Measurements from ENCODE around the gene CST6. TPM values are rescaled to one million over a fixed set of nuclear protein-coding genes. Genes with fewer than 3 reads are reported as not detected.

CST6 gene
- total and polyA plus RNA-seq, 2 of the 13 experiments (the other 11 are each of a cell fraction or from before 2014, with no cell fraction given) = not detected

DNA sequence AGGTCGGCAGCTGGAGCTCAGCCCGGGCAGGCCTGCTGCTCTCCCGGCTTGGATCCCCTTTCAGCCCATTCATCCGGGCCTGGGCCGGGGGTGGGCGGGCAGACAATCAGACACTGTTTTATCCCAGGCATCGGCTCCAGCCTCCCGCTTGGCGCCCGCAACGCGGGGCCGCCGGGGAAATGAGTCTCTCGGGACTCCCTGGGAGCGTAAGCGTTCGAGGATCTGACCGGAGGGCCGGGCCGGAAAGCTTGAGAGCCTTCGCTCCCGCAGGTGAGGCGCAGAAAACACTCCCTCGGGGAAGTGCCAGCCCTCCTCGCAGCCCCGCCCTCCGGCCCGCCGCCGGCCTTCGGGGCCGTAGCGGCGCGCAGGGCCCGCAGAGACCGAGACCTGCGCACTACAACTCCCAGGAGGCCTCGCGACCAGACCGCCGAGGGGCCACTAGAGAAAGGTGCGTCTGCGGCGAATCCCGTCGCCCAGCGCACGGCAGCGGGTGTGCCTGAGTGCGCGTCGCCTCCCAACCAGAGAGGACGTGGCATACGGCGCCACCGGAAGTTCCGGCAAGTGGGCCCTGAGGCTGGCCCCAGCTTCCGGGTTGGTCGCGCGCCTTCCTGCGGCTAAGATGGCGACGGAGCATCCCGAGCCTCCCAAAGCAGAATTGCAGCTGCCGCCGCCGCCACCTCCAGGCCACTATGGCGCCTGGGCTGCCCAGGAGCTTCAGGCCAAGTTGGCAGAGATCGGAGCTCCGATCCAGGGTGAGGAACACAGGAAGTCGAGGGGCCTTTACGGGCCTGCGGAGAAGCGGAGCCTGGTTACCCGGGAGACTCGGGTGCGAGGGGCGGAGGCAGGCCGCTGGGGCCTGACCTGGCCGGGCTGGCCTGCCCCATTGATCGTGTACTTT lies 40.2 kb downstream of the CST6 start, which contains the start of gene SF3B2 (continued):
- peak; percentile 91 for TF ChIP-seq SP4 (CRISPR knock-in tag; IDR thresholded peaks at IDR 0.05)
- TF ChIP-seq ZNF761 (CRISPR knock-in tag; conservative IDR thresholded peaks at IDR 0.05) = peak; percentile 59; the same call in 1 of the 2 replicates
- peak; percentile 65 for TF ChIP-seq FOXA3 (CRISPR knock-in tag; IDR thresholded peaks at IDR 0.05)
- no peak for TF ChIP-seq ZNF496 (CRISPR knock-in tag; IDR thresholded peaks at IDR 0.05; ENCODE audit: insufficient replicate concordance)
- TF ChIP-seq, protein P1, sequence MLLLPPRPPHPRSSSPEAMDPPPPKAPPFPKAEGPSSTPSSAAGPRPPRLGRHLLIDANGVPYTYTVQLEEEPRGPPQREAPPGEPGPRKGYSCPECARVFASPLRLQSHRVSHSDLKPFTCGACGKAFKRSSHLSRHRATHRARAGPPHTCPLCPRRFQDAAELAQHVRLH (CRISPR knock-in tag; IDR thresholded peaks at IDR 0.05; ENCODE audit: borderline replicate concordance, low read depth) = peak; percentile 78; the same call in 1 of the 2 replicates
- peak; percentile 91 for TF ChIP-seq HDAC1 (CRISPR knock-in tag; IDR thresholded peaks at IDR 0.05)
- 0 out of 2 replicates have a peak, but pooled peaks have one; percentile 59 for TF ChIP-seq ZNF569 (CRISPR knock-in tag; IDR thresholded peaks at IDR 0.05; ENCODE audit: borderline replicate concordance)
- TF ChIP-seq MAFK (conservative IDR thresholded peaks at IDR 0.05 in 1 of 2, IDR thresholded peaks at IDR 0.05 in 1 of 2; ENCODE audit: low read length in 2 of 2) = no peak
- 0 out of 2 replicates have a peak, but pooled peaks have one; percentile 25 for TF ChIP-seq WIZ (CRISPR knock-in tag; IDR thresholded peaks at IDR 0.05)
- TF ChIP-seq, protein P2, sequence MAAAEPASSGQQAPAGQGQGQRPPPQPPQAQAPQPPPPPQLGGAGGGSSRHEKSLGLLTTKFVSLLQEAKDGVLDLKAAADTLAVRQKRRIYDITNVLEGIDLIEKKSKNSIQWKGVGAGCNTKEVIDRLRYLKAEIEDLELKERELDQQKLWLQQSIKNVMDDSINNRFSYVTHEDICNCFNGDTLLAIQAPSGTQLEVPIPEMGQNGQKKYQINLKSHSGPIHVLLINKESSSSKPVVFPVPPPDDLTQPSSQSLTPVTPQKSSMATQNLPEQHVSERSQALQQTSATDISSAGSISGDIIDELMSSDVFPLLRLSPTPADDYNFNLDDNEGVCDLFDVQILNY (CRISPR knock-in tag; conservative IDR thresholded peaks at IDR 0.05) = 0 out of 2 replicates have a peak, but pooled peaks have one; percentile 65
- TF ChIP-seq, protein P3, sequence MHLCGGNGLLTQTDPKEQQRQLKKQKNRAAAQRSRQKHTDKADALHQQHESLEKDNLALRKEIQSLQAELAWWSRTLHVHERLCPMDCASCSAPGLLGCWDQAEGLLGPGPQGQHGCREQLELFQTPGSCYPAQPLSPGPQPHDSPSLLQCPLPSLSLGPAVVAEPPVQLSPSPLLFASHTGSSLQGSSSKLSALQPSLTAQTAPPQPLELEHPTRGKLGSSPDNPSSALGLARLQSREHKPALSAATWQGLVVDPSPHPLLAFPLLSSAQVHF (CRISPR knock-in tag; IDR thresholded peaks at IDR 0.05) = no peak
- no peak for TF ChIP-seq ZKSCAN5 (CRISPR knock-in tag; IDR thresholded peaks at IDR 0.05)
- TF ChIP-seq, protein P4, sequence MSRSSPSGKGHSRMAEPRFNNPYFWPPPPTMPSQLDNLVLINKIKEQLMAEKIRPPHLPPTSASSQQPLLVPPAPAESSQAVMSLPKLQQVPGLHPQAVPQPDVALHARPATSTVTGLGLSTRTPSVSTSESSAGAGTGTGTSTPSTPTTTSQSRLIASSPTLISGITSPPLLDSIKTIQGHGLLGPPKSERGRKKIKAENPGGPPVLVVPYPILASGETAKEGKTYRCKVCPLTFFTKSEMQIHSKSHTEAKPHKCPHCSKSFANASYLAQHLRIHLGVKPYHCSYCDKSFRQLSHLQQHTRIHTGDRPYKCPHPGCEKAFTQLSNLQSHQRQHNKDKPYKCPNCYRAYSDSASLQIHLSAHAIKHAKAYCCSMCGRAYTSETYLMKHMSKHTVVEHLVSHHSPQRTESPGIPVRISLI (CRISPR knock-in tag; IDR thresholded peaks at IDR 0.05; ENCODE audit: borderline replicate concordance) = no peak
- TF ChIP-seq, protein P5, sequence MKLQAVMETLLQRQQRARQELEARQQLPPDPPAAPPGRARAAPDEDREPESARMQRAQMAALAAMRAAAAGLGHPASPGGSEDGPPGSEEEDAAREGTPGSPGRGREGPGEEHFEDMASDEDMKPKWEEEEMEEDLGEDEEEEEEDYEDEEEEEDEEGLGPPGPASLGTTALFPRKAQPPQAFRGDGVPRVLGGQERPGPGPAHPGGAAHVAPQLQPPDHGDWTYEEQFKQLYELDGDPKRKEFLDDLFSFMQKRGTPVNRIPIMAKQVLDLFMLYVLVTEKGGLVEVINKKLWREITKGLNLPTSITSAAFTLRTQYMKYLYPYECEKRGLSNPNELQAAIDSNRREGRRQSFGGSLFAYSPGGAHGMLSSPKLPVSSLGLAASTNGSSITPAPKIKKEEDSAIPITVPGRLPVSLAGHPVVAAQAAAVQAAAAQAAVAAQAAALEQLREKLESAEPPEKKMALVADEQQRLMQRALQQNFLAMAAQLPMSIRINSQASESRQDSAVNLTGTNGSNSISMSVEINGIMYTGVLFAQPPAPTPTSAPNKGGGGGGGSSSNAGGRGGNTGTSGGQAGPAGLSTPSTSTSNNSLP (IDR thresholded peaks at IDR 0.05; ENCODE audit: low read depth, low read length) = no peak
- peak; percentile 42 for TF ChIP-seq KDM4B (CRISPR knock-in tag; IDR thresholded peaks at IDR 0.05)
- no peak; the same call in 1 of the 2 replicates for TF ChIP-seq BRCA1 (CRISPR knock-in tag; IDR thresholded peaks at IDR 0.05)
- peak; percentile 92 for TF ChIP-seq ZFP82 (CRISPR knock-in tag; IDR thresholded peaks at IDR 0.05; ENCODE audit: borderline replicate concordance)
- no peak for TF ChIP-seq PAWR (CRISPR knock-in tag; IDR thresholded peaks at IDR 0.05; ENCODE audit: borderline replicate concordance)
- TF ChIP-seq, protein P6, sequence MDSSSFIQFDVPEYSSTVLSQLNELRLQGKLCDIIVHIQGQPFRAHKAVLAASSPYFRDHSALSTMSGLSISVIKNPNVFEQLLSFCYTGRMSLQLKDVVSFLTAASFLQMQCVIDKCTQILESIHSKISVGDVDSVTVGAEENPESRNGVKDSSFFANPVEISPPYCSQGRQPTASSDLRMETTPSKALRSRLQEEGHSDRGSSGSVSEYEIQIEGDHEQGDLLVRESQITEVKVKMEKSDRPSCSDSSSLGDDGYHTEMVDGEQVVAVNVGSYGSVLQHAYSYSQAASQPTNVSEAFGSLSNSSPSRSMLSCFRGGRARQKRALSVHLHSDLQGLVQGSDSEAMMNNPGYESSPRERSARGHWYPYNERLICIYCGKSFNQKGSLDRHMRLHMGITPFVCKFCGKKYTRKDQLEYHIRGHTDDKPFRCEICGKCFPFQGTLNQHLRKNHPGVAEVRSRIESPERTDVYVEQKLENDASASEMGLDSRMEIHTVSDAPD (CRISPR knock-in tag; IDR thresholded peaks at IDR 0.05) = peak; percentile 68; the same call in 1 of the 2 replicates
- peak; percentile 59; the same call in 1 of the 2 replicates for TF ChIP-seq SIN3A (IDR thresholded peaks at IDR 0.05; ENCODE audit: borderline replicate concordance, low read depth, low read length)
- TF ChIP-seq BHLHE40 (IDR thresholded peaks at IDR 0.05; ENCODE audit: low read length) = no peak; the same call in 1 of the 2 replicates
- TF ChIP-seq IKZF1 (IDR thresholded peaks at IDR 0.05) = no peak
- TF ChIP-seq NRL (CRISPR knock-in tag; IDR thresholded peaks at IDR 0.05; ENCODE audit: borderline replicate concordance) = peak; percentile 43; the same call in 1 of the 2 replicates

Measured in HepG2 (cell line).